K562 (cell line): ENCODE results near the gene NFRKB. TPM values are rescaled to one million over a fixed set of nuclear protein-coding genes. Genes with fewer than 3 reads are reported as not detected.

Experiments
- CBFA2T3 ChIP-seq: fragments of 450-650 bp; IDR thresholded peaks from 2 replicates; pipeline ENCODE4 v1.6.1; 2017
- CCNT2 ChIP-seq: IDR thresholded peaks from 2 replicates; pipeline ENCODE4 v1.6.1; 2011; ENCODE audit warnings: borderline replicate concordance, low read depth, mild to moderate bottlenecking, moderate library complexity, mixed read lengths, low read length; ENCODE audit not compliant: insufficient read length; ENCODE audit errors: extremely low read depth
- CEBPG ChIP-seq, 3 experiments: fragments of 200-800 bp in 1 of 3; sonication (Bioruptor generic) in 1 of 3; sonication (generic) in 1 of 3; formaldehyde crosslinking in 1 of 3; IDR thresholded peaks in 2 of 3; conservative IDR thresholded peaks in 1 of 3; 2 replicates each; pipeline versions ENCODE4 v1.6.1 to v1.8.0; 2016 to 2022; ENCODE audit warnings: missing compliant biosample characterization in 2 of 3, missing genetic modification characterization in 2 of 3, mild to moderate bottlenecking in 1 of 3, missing genetic modification reagents in 1 of 3
- GTF2E2 ChIP-seq: fragments of 200-800 bp; sonication (Bioruptor generic); IDR thresholded peaks from 2 replicates; pipeline ENCODE4 v1.6.1; 2016; ENCODE audit warnings: missing genetic modification characterization, missing compliant biosample characterization
- HDAC2 ChIP-seq: fragments of 450-650 bp; IDR thresholded peaks from 2 replicates; pipeline ENCODE4 v1.6.1; 2016; ENCODE audit warnings: mild to moderate bottlenecking
- JUN ChIP-seq, 2 experiments: sonication (generic) in 1 of 2; formaldehyde crosslinking in 1 of 2; IDR thresholded peaks; 2 replicates each; pipeline versions ENCODE4 v1.6.1 to v1.8.0; 2012 to 2022; ENCODE audit warnings: borderline replicate concordance in 2 of 2, mild to moderate bottlenecking in 2 of 2, improper control_type of control experiment in 1 of 2, low read depth in 1 of 2, low read length in 1 of 2, missing genetic modification reagents in 1 of 2
- MTA1 ChIP-seq: fragments of 450-650 bp; IDR thresholded peaks from 2 replicates; pipeline ENCODE4 v1.6.1; 2017; ENCODE audit warnings: borderline replicate concordance
- MTF1 ChIP-seq: fragments of 250-450 bp; sonication (Bioruptor Pico); IDR thresholded peaks from 2 replicates; pipeline ENCODE4 v1.9.0; 2021; ENCODE audit warnings: moderate library complexity, mild to moderate bottlenecking, inconsistent platforms, borderline replicate concordance
- NFE2L1 ChIP-seq: fragments of 450-650 bp; IDR thresholded peaks from 2 replicates; pipeline ENCODE4 v1.6.1; 2016; ENCODE audit warnings: missing genetic modification characterization, low read depth, mild to moderate bottlenecking, missing compliant biosample characterization, moderate library complexity, borderline replicate concordance
- RCOR1 ChIP-seq, 2 experiments: IDR thresholded peaks; 2 replicates each; pipeline ENCODE4 v1.6.1; 2012; ENCODE audit warnings: low read depth in 2 of 2, low read length in 2 of 2, borderline replicate concordance in 1 of 2, improper control_type of control experiment in 1 of 2
- SMAD4 ChIP-seq: fragments of 250-450 bp; sonication (Bioruptor Pico); conservative IDR thresholded peaks from 2 replicates; pipeline ENCODE4 v1.8.0; 2021; ENCODE audit warnings: inconsistent platforms, mild to moderate bottlenecking, moderate library complexity
- SNIP1 ChIP-seq: fragments of 450-650 bp; IDR thresholded peaks from 2 replicates; pipeline ENCODE4 v1.7.1; 2017; ENCODE audit warnings: low read depth, mild to moderate bottlenecking
- THAP12 ChIP-seq: fragments of 250-450 bp; sonication (Bioruptor Pico); IDR thresholded peaks from 2 replicates; pipeline ENCODE4 v1.9.0; 2021; ENCODE audit warnings: mild to moderate bottlenecking, inconsistent platforms
- ZC3H8 ChIP-seq: fragments of 450-650 bp; IDR thresholded peaks from 2 replicates; pipeline ENCODE4 v1.6.1; 2017
- ZNF384 ChIP-seq: IDR thresholded peaks from 2 replicates; pipeline ENCODE4 v1.6.1; 2012; ENCODE audit warnings: low read depth, low read length, improper control_type of control experiment
- polyA plus RNA-seq, 8 experiments: library from polyadenylated mRNA; depleted of rRNA in 4 of 8; stranded (reverse) in 5 of 8; unstranded in 3 of 8; fragments of >200 nt; fragmentation: Nextera tagmentation in 2 of 8; fragmentation: Illumina TruSeq in 1 of 8; extraction: Ambion mirVana in 2 of 8; extraction: Trizol in 1 of 8; gene quantifications; 2 replicates each; pipeline versions ENCODE4 v1.2.1 to v1.2.3, GENCODE V29; 2011 to 2014; ENCODE audit warnings: inconsistent platforms in 1 of 8, missing spikeins in 1 of 8
- total RNA-seq, 7 experiments: library from RNA; depleted of rRNA in 6 of 7; stranded (reverse); fragments of >200 nt in 6 of 7; fragmentation: Illumina TruSeq in 2 of 7; extraction: Trizol in 2 of 7; gene quantifications; 2 replicates each; pipeline versions ENCODE4 v1.2.1 to v1.2.3, GENCODE V29; 2011 to 2021; ENCODE audit warnings: low replicate concordance in 1 of 7
- TF ChIP-seq, protein P1 (sequence below): sonication (generic); formaldehyde crosslinking; IDR thresholded peaks from 2 replicates; pipeline ENCODE4 v1.9.0; 2022; ENCODE audit warnings: mild to moderate bottlenecking, missing genetic modification reagents

Gene NFRKB
- total and polyA plus RNA-seq, 9 of the 15 experiments (the other 6 are each of a cell fraction or from before 2014, with no cell fraction given): 7.1 to 42.6 (median 23.9) TPM

DNA sequence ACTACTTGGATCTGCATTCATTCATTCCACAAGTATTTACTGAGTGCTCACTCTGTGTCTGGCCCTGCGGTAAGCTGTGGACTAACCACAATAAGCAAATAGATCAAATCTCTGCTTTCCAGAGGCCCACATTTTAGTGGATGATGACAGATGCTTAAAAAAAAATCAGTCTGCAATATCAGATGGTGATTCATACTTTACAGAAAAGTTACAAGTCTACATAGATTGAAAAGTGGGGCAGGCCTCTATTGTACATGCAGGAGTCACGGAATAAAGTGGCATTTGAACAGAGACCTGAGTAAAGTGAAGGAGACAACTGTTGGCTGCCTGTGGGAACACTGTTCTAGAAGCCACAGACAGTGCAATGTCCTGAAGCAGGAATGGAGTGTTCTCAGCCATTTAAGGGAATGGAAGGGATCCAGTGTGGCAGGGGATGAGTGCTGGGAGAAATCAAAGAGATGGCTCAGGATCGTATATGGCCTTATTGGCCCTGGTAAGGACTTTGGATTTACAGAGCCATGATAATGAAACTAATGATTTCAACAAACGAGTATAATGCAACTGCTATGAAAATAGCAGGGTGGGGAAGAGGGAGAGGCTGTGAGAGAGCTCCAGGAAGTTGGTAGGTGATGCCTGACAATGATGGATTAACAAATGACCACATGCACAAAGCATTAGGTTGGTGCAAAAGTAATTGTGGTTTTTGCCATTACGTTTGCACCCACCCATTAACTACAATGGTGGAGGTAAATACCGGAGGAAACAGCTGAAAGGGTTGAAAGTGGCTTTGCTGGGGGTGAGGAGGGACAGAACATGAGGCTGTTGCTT lies 48.7 kb downstream of the NFRKB start (continued):
- TF ChIP-seq JUN (IDR thresholded peaks at IDR 0.05; ENCODE audit: borderline replicate concordance, low read depth, low read length) (peak; percentile 44; the same call in 1 of the 2 replicates), JUN (CRISPR knock-in tag; IDR thresholded peaks at IDR 0.05; ENCODE audit: borderline replicate concordance) (no peak), GTF2E2 (tag) (0 out of 2 replicates have a peak, but pooled peaks have one; percentile 47), CEBPG (CRISPR knock-in tag; IDR thresholded peaks at IDR 0.05) (no peak), CEBPG (tag; conservative IDR thresholded peaks at IDR 0.05 in 1 of 2, IDR thresholded peaks at IDR 0.05 in 1 of 2) (peak in 1 of 2 experiments; percentile 69; a peak in 2 of 4 replicates), ZC3H8 (no peak), MTF1 (no peak), CCNT2 (peak; percentile 31), SMAD4 (0 out of 2 replicates have a peak, but pooled peaks have one; percentile 28), THAP12 (CRISPR knock-in tag) (no peak), RCOR1 (IDR thresholded peaks at IDR 0.05; ENCODE audit: borderline replicate concordance in 1 of 2, low read depth in 2 of 2, low read length in 2 of 2) (peak; percentile 67 to 99; a peak in 3 of 4 replicates), CBFA2T3 (peak; percentile 66), NFE2L1 (tag) (no peak), MTA1 (no peak), HDAC2 (peak; percentile 88), ZNF384 (peak; percentile 92), SNIP1 (no peak)
- TF ChIP-seq, protein P1, sequence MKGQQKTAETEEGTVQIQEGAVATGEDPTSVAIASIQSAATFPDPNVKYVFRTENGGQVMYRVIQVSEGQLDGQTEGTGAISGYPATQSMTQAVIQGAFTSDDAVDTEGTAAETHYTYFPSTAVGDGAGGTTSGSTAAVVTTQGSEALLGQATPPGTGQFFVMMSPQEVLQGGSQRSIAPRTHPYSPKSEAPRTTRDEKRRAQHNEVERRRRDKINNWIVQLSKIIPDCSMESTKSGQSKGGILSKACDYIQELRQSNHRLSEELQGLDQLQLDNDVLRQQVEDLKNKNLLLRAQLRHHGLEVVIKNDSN (CRISPR knock-in tag): no peak
